NCI-H2107 treated with DMSO at 0.1 percent for 48 hours (cell line): Measurements from ENCODE around the gene CD40.

Experiments used
- DNase-seq: peaks from one replicate; lab custom pipeline; 2025; ENCODE audit not compliant: unreplicated experiment; lab: John Stamatoyannopoulos, UW

The CD40 gene

GRCh38 chr20:46121184-46121930 is 3.2 kb downstream of the CD40 start:
- no peak for DNase-seq

- no peak for DNase-seq
These were observed 4.0 kb downstream of the CD40 start for GRCh38 chr20:46122071-46122470.

GRCh38 chr20:46122516-46123481 is 4.7 kb downstream of the CD40 start:
- DNase-seq: no peak

- no peak for DNase-seq
These were observed 5.5 kb downstream of the CD40 start for GRCh38 chr20:46123482-46124245.

GRCh38 chr20:46126440-46127056 is 8.4 kb downstream of the CD40 start:
- no peak for DNase-seq

GRCh38 chr20:46127396-46128010 is 9.4 kb downstream of the CD40 start:
- DNase-seq: no peak

GRCh38 chr20:46128310-46129151 is 10.4 kb downstream of the CD40 start:
- peak; percentile 15 for DNase-seq

GRCh38 chr20:46129955-46130481 is 11.9 kb downstream of the CD40 start:
- DNase-seq: no peak

- DNase-seq: peak; percentile 45
These were observed 12.4 kb downstream of the CD40 start for GRCh38 chr20:46130534-46130933.

GRCh38 chr20:46131396-46131795 is 13.3 kb downstream of the CD40 start:
- no peak for DNase-seq

- DNase-seq: peak; percentile 22
These were observed 14.6 kb downstream of the CD40 start for GRCh38 chr20:46132705-46133120.

- DNase-seq: no peak
These were observed 16.0 kb downstream of the CD40 start for GRCh38 chr20:46133886-46134654.

- no peak for DNase-seq
These were observed 16.6 kb downstream of the CD40 start for GRCh38 chr20:46134716-46135115.

GRCh38 chr20:46135856-46136633 is 17.9 kb downstream of the CD40 start:
- DNase-seq: no peak

GRCh38 chr20:46137816-46138215 is 19.7 kb downstream of the CD40 start:
- DNase-seq: peak; percentile 5

GRCh38 chr20:46139266-46139889 is 21.3 kb downstream of the CD40 start:
- DNase-seq: no peak

GRCh38 chr20:46139908-46140482 is 21.9 kb downstream of the CD40 start:
- peak; percentile 84 for DNase-seq
